CD4-positive, alpha-beta T cell treated with Interleukin-21 for 1 hour (primary cell): ENCODE measurements around the gene DLX5.

Experiments
- DNase-seq: peaks from one replicate; pipeline ENCODE4 v3.0.0-alpha.2; 2020

DLX5 gene

GRCh38 chr7:97018126-97018601 is 6.5 kb downstream of the DLX5 start:
- DNase-seq: no peak

GRCh38 chr7:97017192-97018125 is 7.2 kb downstream of the DLX5 start:
- no peak for DNase-seq

GRCh38 chr7:97016381-97017191 is 8.0 kb downstream of the DLX5 start:
- no peak for DNase-seq

- no peak for DNase-seq
These were observed 8.8 kb downstream of the DLX5 start for GRCh38 chr7:97015756-97016380.

GRCh38 chr7:97015279-97015678 is 9.4 kb downstream of the DLX5 start:
- DNase-seq: no peak

GRCh38 chr7:97014145-97014750 is 10.4 kb downstream of the DLX5 start:
- no peak for DNase-seq

GRCh38 chr7:97013845-97014134 is 10.8 kb downstream of the DLX5 start:
- DNase-seq: no peak

- no peak for DNase-seq
These were observed 11.3 kb downstream of the DLX5 start for GRCh38 chr7:97013134-97013844.

- DNase-seq: no peak
These were observed 12.1 kb downstream of the DLX5 start for GRCh38 chr7:97012365-97013133.

- no peak for DNase-seq
These were observed 12.9 kb downstream of the DLX5 start for GRCh38 chr7:97011536-97012364.

- DNase-seq: no peak
These were observed 13.5 kb downstream of the DLX5 start for GRCh38 chr7:97011104-97011503.

GRCh38 chr7:97009753-97010732 is 14.6 kb downstream of the DLX5 start:
- no peak for DNase-seq

- DNase-seq: no peak
These were observed 16.2 kb downstream of the DLX5 start for GRCh38 chr7:97008275-97008917.

- DNase-seq: no peak
These were observed 17.1 kb downstream of the DLX5 start for GRCh38 chr7:97007583-97007861.

- no peak for DNase-seq
These were observed 17.6 kb downstream of the DLX5 start for GRCh38 chr7:97006816-97007582.

- peak; percentile 17 for DNase-seq
These were observed 18.4 kb downstream of the DLX5 start for GRCh38 chr7:97006055-97006815.
